Left cardiac atrium (tissue), 4 donors: ENCODE results near the gene TTC38. TPM values are rescaled to one million over a fixed set of nuclear protein-coding genes. Genes with fewer than 3 reads are reported as not detected.

Experiments
- ATAC-seq, 2 donors: fragments of 200-7000 bp; cut with Tn5 transposase; one replicate each; pipeline ENCODE4 v1.9.1; 2020; ENCODE audit warnings: mild to moderate bottlenecking in 2 of 2, moderate library complexity in 2 of 2
- DNase-seq: peaks from one replicate; pipeline ENCODE4 v3.0.0-alpha.2; 2020
- intact Hi-C, 2 donors: fragments of 100-400 bp; cut with DNase I; formaldehyde crosslinking; loops; one replicate each; pipeline versions ENCODE4 v1.14.1 to v1.15.1; 2022 to 2023
- total RNA-seq, 2 donors: library from RNA; stranded (reverse); fragmentation: NEBNext Ultra II Directional; extraction: Animal tissue kit (Norgen Biotek cat#: 25700); gene quantifications; one replicate each; pipeline ENCODE4 v1.2.1, GENCODE V29; 2021
- donor health status: DM: no; HTN: yes; CAD: no.
- donor health status: DM: no; HTN: yes; CAD: no; lungs with severe emphysema.
- donor health status: DM: yes; HTN: yes; CAD: no.
- donor health status: Dilated cardiomyopathy.

The TTC38 gene
- total RNA-seq, 2 donors from 2014 or later = 22.7 to 23.1 TPM

- ATAC-seq (no peak), DNase-seq (no peak)
- intact Hi-C loops = no loop called here
Observed at GRCh38 chr22:46272196-46272595, 4.4 kb downstream of the TTC38 start.

GRCh38 chr22:46272762-46273431 is 5.1 kb downstream of the TTC38 start:
- ATAC-seq (no peak), DNase-seq (no peak)
- intact Hi-C loops = no loop called here

GRCh38 chr22:46273432-46274148 is 5.8 kb downstream of the TTC38 start:
- peak; percentile 32 to 42 for ATAC-seq
- intact Hi-C loops = no loop called here
- peak; percentile 7 for DNase-seq

GRCh38 chr22:46274381-46274780 is 6.6 kb downstream of the TTC38 start:
- ATAC-seq (no peak), DNase-seq (peak; percentile 5)
- intact Hi-C loops = no loop called here

- peak; percentile 3 for DNase-seq
- intact Hi-C loops = no loop called here
- no peak for ATAC-seq
Observed at GRCh38 chr22:46275455-46276122, 7.8 kb downstream of the TTC38 start.

- intact Hi-C loops = no loop called here
- DNase-seq (no peak), ATAC-seq (no peak)
Observed at GRCh38 chr22:46276563-46276962, 8.8 kb downstream of the TTC38 start.

- ATAC-seq = no peak
- DNase-seq = no peak
- intact Hi-C loops = no loop called here
Observed at GRCh38 chr22:46278656-46279645, 11.1 kb downstream of the TTC38 start.

- ATAC-seq = peak in 1 of 2 donors; percentile 41
- DNase-seq = no peak
- intact Hi-C loops = no loop called here
Observed at GRCh38 chr22:46280063-46280817, 12.4 kb downstream of the TTC38 start.

GRCh38 chr22:46280999-46281623 is 13.3 kb downstream of the TTC38 start:
- DNase-seq = no peak
- intact Hi-C loops = no loop called here
- ATAC-seq = peak; percentile 21 to 60

- no peak for DNase-seq
- intact Hi-C loops = no loop called here
- ATAC-seq = no peak
Observed at GRCh38 chr22:46281866-46282678, 14.3 kb downstream of the TTC38 start.

- DNase-seq = no peak
- intact Hi-C loops = loop anchor here in 1 of 2 donors (5.0 kb wide), 1 partner anchor 34 kb away; the partner anchor contains the start of gene CDPF1
- no peak for ATAC-seq
Observed at GRCh38 chr22:46286006-46286405, 18.2 kb downstream of the TTC38 start.

- intact Hi-C loops = loop anchor here in 1 of 2 donors (5.0 kb wide), 1 partner anchor 35 kb away; the partner anchor contains the start of gene CDPF1
- DNase-seq = peak; percentile 13
Observed at GRCh38 chr22:46286941-46287872, 19.4 kb downstream of the TTC38 start.

GRCh38 chr22:46287873-46288751 is 20.3 kb downstream of the TTC38 start:
- peak; percentile 46 for DNase-seq
- peak; percentile 22 to 31 for ATAC-seq
- intact Hi-C loops = loop anchor here in 1 of 2 donors (5.0 kb wide), 1 partner anchor 36 kb away; the partner anchor contains the start of gene CDPF1

More at GRCh38 chr22:46286941-46287872, 19.4 kb downstream of the TTC38 start:
- ATAC-seq = no peak

- intact Hi-C loops = loop anchor here in 1 of 2 donors (5.0 kb wide), 1 partner anchor 37 kb away; the partner anchor contains the start of gene CDPF1
- no peak for DNase-seq
- no peak for ATAC-seq
Observed at GRCh38 chr22:46288846-46289243, 21.0 kb downstream of the TTC38 start.
